ENCODE data around the gene EYS. TPM values are rescaled to one million over a fixed set of nuclear protein-coding genes. Genes with fewer than 3 reads are reported as not detected.

The EYS gene
- total RNA-seq, 1 donor from 2014 or later = not detected

GRCh38 chr6:64727075-64727474 lies 980.0 kb downstream of the EYS start:
- H3K9me3 Mint-ChIP-seq (ENCODE audit: unreplicated experiment) = no peaks in the 10 kb centered on the region
- peaks cover 3% of the 10 kb centered on the region for H3K4me1 Mint-ChIP-seq (ENCODE audit: unreplicated experiment)
- no peak for DNase-seq (ENCODE audit: extremely low spot score, unreplicated experiment)
- no peak for TF ChIP-seq CTCF (IDR thresholded peaks at IDR 0.05)
- no peak overlapping the region for H3K4me3 Mint-ChIP-seq (ENCODE audit: unreplicated experiment)
- H3K27me3 Mint-ChIP-seq (ENCODE audit: unreplicated experiment) = peaks cover 17% of the 10 kb centered on the region
- H3K27ac Mint-ChIP-seq (ENCODE audit: unreplicated experiment) = no peak overlapping the region
- no peaks in the 10 kb centered on the region for H3K36me3 Mint-ChIP-seq (ENCODE audit: unreplicated experiment)

- Mint-ChIP-seq H3K4me1 (ENCODE audit: unreplicated experiment) (no peaks in the 10 kb centered on the region), H3K4me3 (ENCODE audit: unreplicated experiment) (no peak overlapping the region), H3K36me3 (ENCODE audit: unreplicated experiment) (no peaks in the 10 kb centered on the region), H3K27me3 (ENCODE audit: unreplicated experiment) (peaks cover 24% of the 10 kb centered on the region), H3K9me3 (ENCODE audit: unreplicated experiment) (no peaks in the 10 kb centered on the region), H3K27ac (ENCODE audit: unreplicated experiment) (no peak overlapping the region)
- no peak for DNase-seq (ENCODE audit: extremely low spot score, unreplicated experiment)
- TF ChIP-seq CTCF (IDR thresholded peaks at IDR 0.05) = no peak
Observed at GRCh38 chr6:64724091-64724490, 982.9 kb downstream of the EYS start.

GRCh38 chr6:64723327-64724058 lies 983.5 kb downstream of the EYS start:
- Mint-ChIP-seq H3K4me3 (ENCODE audit: unreplicated experiment) (no peak overlapping the region), H3K9me3 (ENCODE audit: unreplicated experiment) (no peaks in the 10 kb centered on the region), H3K27ac (ENCODE audit: unreplicated experiment) (no peak overlapping the region), H3K4me1 (ENCODE audit: unreplicated experiment) (no peaks in the 10 kb centered on the region), H3K27me3 (ENCODE audit: unreplicated experiment) (peaks cover 24% of the 10 kb centered on the region), H3K36me3 (ENCODE audit: unreplicated experiment) (no peaks in the 10 kb centered on the region)
- no peak for DNase-seq (ENCODE audit: extremely low spot score, unreplicated experiment)
- TF ChIP-seq CTCF (IDR thresholded peaks at IDR 0.05) = no peak

GRCh38 chr6:64721865-64722264 lies 985.2 kb downstream of the EYS start:
- Mint-ChIP-seq H3K9me3 (ENCODE audit: unreplicated experiment) (no peaks in the 10 kb centered on the region), H3K27me3 (ENCODE audit: unreplicated experiment) (peaks cover 24% of the 10 kb centered on the region), H3K4me1 (ENCODE audit: unreplicated experiment) (no peaks in the 10 kb centered on the region), H3K27ac (ENCODE audit: unreplicated experiment) (no peak overlapping the region), H3K4me3 (ENCODE audit: unreplicated experiment) (no peak overlapping the region), H3K36me3 (ENCODE audit: unreplicated experiment) (no peaks in the 10 kb centered on the region)
- TF ChIP-seq CTCF (IDR thresholded peaks at IDR 0.05) = no peak
- DNase-seq (ENCODE audit: extremely low spot score, unreplicated experiment) = no peak

GRCh38 chr6:64717281-64717680 lies 989.7 kb downstream of the EYS start:
- Mint-ChIP-seq H3K36me3 (ENCODE audit: unreplicated experiment) (no peaks in the 10 kb centered on the region), H3K4me3 (ENCODE audit: unreplicated experiment) (no peak overlapping the region), H3K27ac (ENCODE audit: unreplicated experiment) (no peak overlapping the region), H3K9me3 (ENCODE audit: unreplicated experiment) (no peaks in the 10 kb centered on the region), H3K4me1 (ENCODE audit: unreplicated experiment) (peaks cover 10% of the 10 kb centered on the region), H3K27me3 (ENCODE audit: unreplicated experiment) (peaks cover 9% of the 10 kb centered on the region)
- DNase-seq (ENCODE audit: extremely low spot score, unreplicated experiment) = no peak
- no peak for TF ChIP-seq CTCF (IDR thresholded peaks at IDR 0.05)
